Measurements from ENCODE around the gene ZNF169.
"Not testable (repeated sequence)": the region's sequence is repeated elsewhere in the genome, so short reads cannot be mapped to it uniquely, and the experiment has no call there.

GRCh38 chr9:94322342-94322940 lies 63.3 kb downstream of the ZNF169 start:
- TF ChIP-seq MAX (CRISPR knock-in tag; IDR thresholded peaks at IDR 0.05); ATF6 (CRISPR knock-in tag; IDR thresholded peaks at IDR 0.05); PRDM15 (CRISPR knock-in tag; IDR thresholded peaks at IDR 0.05); ESRRA (CRISPR knock-in tag; IDR thresholded peaks at IDR 0.05; ENCODE audit: borderline replicate concordance); CTCF (IDR thresholded peaks at IDR 0.05); RELA (CRISPR knock-in tag; IDR thresholded peaks at IDR 0.05; ENCODE audit: borderline replicate concordance); USF2 (CRISPR knock-in tag; IDR thresholded peaks at IDR 0.05); STAT6 (CRISPR knock-in tag; conservative IDR thresholded peaks at IDR 0.05; ENCODE audit: low read depth); SP1 (CRISPR knock-in tag; conservative IDR thresholded peaks at IDR 0.05); NR3C1 (CRISPR knock-in tag; conservative IDR thresholded peaks at IDR 0.05; ENCODE audit: low read depth); MLX (CRISPR knock-in tag; IDR thresholded peaks at IDR 0.05); ETV6 (CRISPR knock-in tag; IDR thresholded peaks at IDR 0.05): not testable (repeated sequence)

Measured in WTC11 (cell line).